OCI-LY3 (cell line): ENCODE measurements around the gene MTMR1.

Source experiments
- H2AFZ ChIP-seq: fragments of 200-600, 300-600 bp; shearing (Covaris generic); 2 replicates; pipeline ENCODE4 v1.6.0; 2014; ENCODE audit warnings: antibody characterized with exemption, low read depth, low read length
- H3K27ac ChIP-seq: fragments of 200-600, 300-600 bp; sonication (generic); 2 replicates; pipeline ENCODE4 v1.5.1; 2014; ENCODE audit warnings: mild to moderate bottlenecking, low read length, moderate library complexity, mixed read lengths
- H3K27me3 ChIP-seq: fragments of 200-600, 300-600 bp; sonication (generic); 2 replicates; pipeline ENCODE4 v1.6.1; 2014; ENCODE audit warnings: low read depth, low read length, mixed read lengths
- H3K36me3 ChIP-seq: fragments of 200-600, 300-600 bp; sonication (generic); replicated peaks from 2 replicates; pipeline ENCODE3; 2014; ENCODE audit warnings: low read depth, low read length, mixed read lengths
- H3K4me1 ChIP-seq: fragments of 300-600, 200-600 bp; sonication (generic); 2 replicates; pipeline ENCODE4 v1.6.1; 2014; ENCODE audit warnings: low read length, mixed read lengths
- H3K4me2 ChIP-seq: fragments of 200-600, 300-600 bp; sonication (generic); 2 replicates; pipeline ENCODE4 v1.6.1; 2014; ENCODE audit warnings: low read length, mixed read lengths
- H3K4me3 ChIP-seq: fragments of 300-600, 200-600 bp; sonication (generic); 2 replicates; pipeline ENCODE4 v1.5.1; 2014; ENCODE audit warnings: antibody characterized with exemption, mild to moderate bottlenecking, low read length, moderate library complexity
- H3K79me2 ChIP-seq: fragments of 300-600, 200-600 bp; shearing (Covaris generic); 2 replicates; pipeline ENCODE4 v1.6.1; 2014; ENCODE audit warnings: mild to moderate bottlenecking, low read length, mixed read lengths
- H3K9ac ChIP-seq: fragments of 300-600, 200-600 bp; shearing (Covaris generic); 2 replicates; pipeline ENCODE4 v1.6.0; 2014; ENCODE audit warnings: mild to moderate bottlenecking, low read length, moderate library complexity
- H3K9me3 ChIP-seq: fragments of 200-600, 300-600 bp; shearing (Covaris generic); 2 replicates; pipeline ENCODE4 v1.6.1; 2014; ENCODE audit warnings: low read length, mixed read lengths; ENCODE audit not compliant: insufficient read depth
- H4K20me1 ChIP-seq: fragments of 200-600, 300-600 bp; sonication (generic); 2 replicates; pipeline ENCODE4 v1.6.1; 2016; ENCODE audit warnings: low read length, mixed read lengths; ENCODE audit not compliant: insufficient read depth
- CTCF ChIP-seq: fragments of 200-600, 300-600 bp; sonication (generic); IDR thresholded peaks from 2 replicates; pipeline ENCODE4 v1.5.1; 2014; ENCODE audit warnings: antibody characterized with exemption, low read length, low read depth
- EZH2phosphoT487 ChIP-seq: fragments of 200-600 bp; shearing (Covaris generic); IDR thresholded peaks from 2 replicates; pipeline ENCODE4 v1.6.1; 2018; ENCODE audit warnings: antibody characterized with exemption, mixed run types, low read depth

MTMR1 gene

GRCh38 chrX:150777328-150777992 is 84.3 kb downstream of the MTMR1 start:
- no peaks in the 10 kb centered on the region for H3K79me2 ChIP-seq
- no peak overlapping the region for H3K4me2 ChIP-seq

GRCh38 chrX:150779385-150779784 is 86.2 kb downstream of the MTMR1 start:
- Histone ChIP-seq H4K20me1 (no peaks in the 10 kb centered on the region), H3K27ac (no peak overlapping the region), H3K4me3 (no peak overlapping the region), H3K9ac (no peak overlapping the region), H3K4me2 (no peak overlapping the region), H2AFZ (no peak overlapping the region), H3K36me3 (no peaks in the 10 kb centered on the region), H3K79me2 (no peaks in the 10 kb centered on the region), H3K27me3 (no peaks in the 10 kb centered on the region), H3K9me3 (no peaks in the 10 kb centered on the region), H3K4me1 (peaks cover 7% of the 10 kb centered on the region)
- no peak for TF ChIP-seq EZH2phosphoT487
- TF ChIP-seq CTCF: no peak

More at GRCh38 chrX:150777328-150777992, 84.3 kb downstream of the MTMR1 start:
- H4K20me1 ChIP-seq: no peaks in the 10 kb centered on the region
- TF ChIP-seq EZH2phosphoT487 (no peak), CTCF (no peak)
- peaks cover 7% of the 10 kb centered on the region for H3K4me1 ChIP-seq
- no peaks in the 10 kb centered on the region for H3K9me3 ChIP-seq
- H3K4me3 ChIP-seq: no peak overlapping the region
- no peaks in the 10 kb centered on the region for H3K27me3 ChIP-seq
- no peak overlapping the region for H2AFZ ChIP-seq
- H3K27ac ChIP-seq: no peak overlapping the region
- no peak overlapping the region for H3K9ac ChIP-seq
- no peaks in the 10 kb centered on the region for H3K36me3 ChIP-seq

GRCh38 chrX:150781677-150782076 is 88.5 kb downstream of the MTMR1 start:
- TF ChIP-seq EZH2phosphoT487: no peak
- TF ChIP-seq CTCF: no peak
- Histone ChIP-seq H3K27me3 (no peaks in the 10 kb centered on the region), H4K20me1 (no peaks in the 10 kb centered on the region), H3K79me2 (no peaks in the 10 kb centered on the region), H3K36me3 (no peaks in the 10 kb centered on the region), H3K9me3 (no peaks in the 10 kb centered on the region), H3K27ac (no peak overlapping the region), H3K4me3 (no peak overlapping the region), H3K4me2 (no peak overlapping the region), H2AFZ (no peak overlapping the region), H3K9ac (no peak overlapping the region), H3K4me1 (peaks cover 7% of the 10 kb centered on the region)

- TF ChIP-seq EZH2phosphoT487 (no peak), CTCF (no peak)
- no peaks in the 10 kb centered on the region for H4K20me1 ChIP-seq
- no peak overlapping the region for H3K4me2 ChIP-seq
These were observed 96.8 kb downstream of the MTMR1 start for GRCh38 chrX:150790021-150790420.

More at GRCh38 chrX:150790021-150790420, 96.8 kb downstream of the MTMR1 start:
- H3K27me3 ChIP-seq: no peaks in the 10 kb centered on the region
- H2AFZ ChIP-seq: no peak overlapping the region
- H3K27ac ChIP-seq: no peak overlapping the region
- no peaks in the 10 kb centered on the region for H3K4me1 ChIP-seq
- no peak overlapping the region for H3K4me3 ChIP-seq
- H3K9ac ChIP-seq: no peak overlapping the region
- H3K9me3 ChIP-seq: no peaks in the 10 kb centered on the region
- no peaks in the 10 kb centered on the region for H3K79me2 ChIP-seq
- no peaks in the 10 kb centered on the region for H3K36me3 ChIP-seq
